MCF 10A (cell line): ENCODE measurements around the gene KAZN. TPM values are rescaled to one million over a fixed set of nuclear protein-coding genes. Genes with fewer than 3 reads are reported as not detected.

ENCODE experiments used
- BruUV-seq: library from RNA; stranded (reverse); fragments of 400-500 nt; replicated peaks from 2 replicates; lab custom pipeline; 2021; lab: Mats Ljungman, UMichigan
- CTCF ChIA-PET: fragments of 300-600 bp; sonication (Branson Sonifier 250); formaldehyde crosslinking; extraction: SDS; loops from one replicate; lab custom pipeline; 2021; ENCODE audit warnings: antibody characterized with exemption, inconsistent platforms; lab: Yijun Ruan, JAX
- POLR2A ChIA-PET: fragments of 300-600, 350-650 bp; sonication (Branson Sonifier 250); formaldehyde crosslinking; extraction: SDS; loops from one replicate; lab custom pipeline; 2020; ENCODE audit warnings: antibody characterized with exemption, inconsistent platforms; lab: Yijun Ruan, JAX
- DNase-seq: peaks from one replicate; pipeline ENCODE4 v3.0.0-alpha.2; 2018; ENCODE audit not compliant: unreplicated experiment
- H3K27ac Mint-ChIP-seq: one replicate; pipeline ENCODE4 v1.8.0; 2022; ENCODE audit warnings: mild to moderate bottlenecking, low read depth, mixed read lengths; ENCODE audit not compliant: unreplicated experiment
- H3K27me3 Mint-ChIP-seq: one replicate; pipeline ENCODE4 v1.8.0; 2022; ENCODE audit warnings: mixed read lengths; ENCODE audit not compliant: insufficient read depth, unreplicated experiment
- H3K36me3 Mint-ChIP-seq: one replicate; pipeline ENCODE4 v1.8.0; 2022; ENCODE audit warnings: mild to moderate bottlenecking, moderate library complexity, mixed read lengths; ENCODE audit not compliant: insufficient read depth, unreplicated experiment
- H3K4me1 Mint-ChIP-seq: one replicate; pipeline ENCODE4 v1.8.0; 2022; ENCODE audit warnings: mixed read lengths; ENCODE audit not compliant: insufficient read depth, unreplicated experiment
- H3K4me3 Mint-ChIP-seq: one replicate; pipeline ENCODE4 v1.8.0; 2022; ENCODE audit warnings: mild to moderate bottlenecking, moderate library complexity, mixed read lengths; ENCODE audit not compliant: unreplicated experiment
- H3K9me3 Mint-ChIP-seq: one replicate; pipeline ENCODE4 v1.8.0; 2022; ENCODE audit warnings: mixed read lengths; ENCODE audit not compliant: unreplicated experiment
- intact Hi-C: fragments of 100-400 bp; cut with micrococcal nuclease; formaldehyde crosslinking; loops from 2 replicates; pipeline ENCODE4 v1.14.1; 2022
- total RNA-seq: library from RNA; stranded (reverse); gene quantifications from 2 replicates; pipeline ENCODE4 v1.2.3, GENCODE V29; 2022
- TF ChIP-seq, protein P1 (sequence below): fragments of 200-600 bp; IDR thresholded peaks from one replicate; pipeline ENCODE4 v1.8.0; 2022; ENCODE audit warnings: antibody characterized with exemption, mild to moderate bottlenecking; ENCODE audit not compliant: unreplicated experiment

Gene KAZN
- total RNA-seq, 1 experiment from 2014 or later = 3.3 TPM

- H3K9me3 Mint-ChIP-seq = peaks cover 7% of the 10 kb centered on the region
- TF ChIP-seq, protein P1, sequence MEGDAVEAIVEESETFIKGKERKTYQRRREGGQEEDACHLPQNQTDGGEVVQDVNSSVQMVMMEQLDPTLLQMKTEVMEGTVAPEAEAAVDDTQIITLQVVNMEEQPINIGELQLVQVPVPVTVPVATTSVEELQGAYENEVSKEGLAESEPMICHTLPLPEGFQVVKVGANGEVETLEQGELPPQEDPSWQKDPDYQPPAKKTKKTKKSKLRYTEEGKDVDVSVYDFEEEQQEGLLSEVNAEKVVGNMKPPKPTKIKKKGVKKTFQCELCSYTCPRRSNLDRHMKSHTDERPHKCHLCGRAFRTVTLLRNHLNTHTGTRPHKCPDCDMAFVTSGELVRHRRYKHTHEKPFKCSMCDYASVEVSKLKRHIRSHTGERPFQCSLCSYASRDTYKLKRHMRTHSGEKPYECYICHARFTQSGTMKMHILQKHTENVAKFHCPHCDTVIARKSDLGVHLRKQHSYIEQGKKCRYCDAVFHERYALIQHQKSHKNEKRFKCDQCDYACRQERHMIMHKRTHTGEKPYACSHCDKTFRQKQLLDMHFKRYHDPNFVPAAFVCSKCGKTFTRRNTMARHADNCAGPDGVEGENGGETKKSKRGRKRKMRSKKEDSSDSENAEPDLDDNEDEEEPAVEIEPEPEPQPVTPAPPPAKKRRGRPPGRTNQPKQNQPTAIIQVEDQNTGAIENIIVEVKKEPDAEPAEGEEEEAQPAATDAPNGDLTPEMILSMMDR = no peak
- BruUV-seq = no TSS peak
- no peaks in the 10 kb centered on the region for H3K27me3 Mint-ChIP-seq
- ChIA-PET POLR2A (no interaction called here), CTCF (interaction anchor here (0.6 kb wide), 1 partner anchor 1219 kb away, joined by 3 read pairs; no protein-coding TSS in a partner anchor)
- no peaks in the 10 kb centered on the region for H3K4me1 Mint-ChIP-seq
- intact Hi-C loops = no loop called here
- H3K27ac Mint-ChIP-seq = no peak overlapping the region
- H3K36me3 Mint-ChIP-seq = peaks cover 6% of the 10 kb centered on the region
- no peak for DNase-seq
- no peak overlapping the region for H3K4me3 Mint-ChIP-seq
These were observed 413.2 kb downstream of the KAZN start for GRCh38 chr1:15011661-15012060.

- BruUV-seq = no TSS peak
- ChIA-PET POLR2A (interaction anchor here (1.2 kb wide), 1 partner anchor 21 kb away, joined by 4 read pairs; no protein-coding TSS in a partner anchor), CTCF (interaction anchor here (1.3 kb wide), 1 partner anchor 15 kb away, joined by 7 read pairs; no protein-coding TSS in a partner anchor)
- no peak for DNase-seq
- intact Hi-C loops = no loop called here
- no peaks in the 10 kb centered on the region for H3K27me3 Mint-ChIP-seq
- TF ChIP-seq, protein P1 = no peak
- no peak overlapping the region for H3K27ac Mint-ChIP-seq
- no peaks in the 10 kb centered on the region for H3K4me1 Mint-ChIP-seq
- peaks cover 7% of the 10 kb centered on the region for H3K9me3 Mint-ChIP-seq
- peaks cover 6% of the 10 kb centered on the region for H3K36me3 Mint-ChIP-seq
- no peak overlapping the region for H3K4me3 Mint-ChIP-seq
These were observed 414.3 kb downstream of the KAZN start for GRCh38 chr1:15012822-15013221.

GRCh38 chr1:15013767-15014166, 415.3 kb downstream of the KAZN start:
- CTCF ChIA-PET = interaction anchor here (0.7 to 1.8 kb wide), 3 partner anchors 14 to 1053 kb away, joined by 3 to 7 read pairs (median 6); no protein-coding TSS in a partner anchor
- POLR2A ChIA-PET = interaction anchor here (1.2 kb wide), 1 partner anchor 22 kb away, joined by 4 read pairs; no protein-coding TSS in a partner anchor
- intact Hi-C loops = no loop called here

DNA sequence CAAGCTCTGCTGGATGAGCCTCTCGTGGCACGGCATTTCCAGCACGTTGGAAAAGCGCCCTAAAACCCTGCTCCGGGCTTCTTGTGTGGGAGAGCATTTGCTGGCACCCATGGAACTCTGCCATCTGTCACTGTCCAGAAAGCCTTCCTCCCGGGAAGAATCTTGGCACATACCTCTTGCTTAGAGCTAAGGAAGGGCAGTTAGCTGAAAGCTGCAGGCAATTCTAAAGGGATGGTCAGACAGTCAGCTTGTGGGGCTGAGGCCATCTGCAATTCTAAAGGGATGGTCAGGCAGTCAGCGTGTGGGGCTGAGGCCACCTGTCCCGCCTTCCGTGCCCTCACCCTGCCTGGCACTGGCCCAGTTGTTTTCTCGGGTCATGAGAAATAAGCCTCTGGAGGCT, 416.0 kb downstream of the KAZN start:
- Mint-ChIP-seq H3K36me3 (peaks cover 6% of the 10 kb centered on the region), H3K4me1 (no peaks in the 10 kb centered on the region), H3K27ac (no peak overlapping the region), H3K27me3 (no peaks in the 10 kb centered on the region), H3K4me3 (no peak overlapping the region), H3K9me3 (peaks cover 7% of the 10 kb centered on the region)
- intact Hi-C loops = no loop called here
- peak; percentile 13 for DNase-seq
- ChIA-PET CTCF (interaction anchor here (0.6 to 1.8 kb wide), 2 partner anchors 13 to 30 kb away, joined by 3 to 6 read pairs; no protein-coding TSS in a partner anchor), POLR2A (no interaction called here)
- BruUV-seq = no TSS peak
- TF ChIP-seq, protein P1 = no peak

More at GRCh38 chr1:15013767-15014166, 415.3 kb downstream of the KAZN start:
- DNase-seq = no peak
- TF ChIP-seq, protein P1 = no peak
- BruUV-seq = no TSS peak
- no peaks in the 10 kb centered on the region for H3K4me1 Mint-ChIP-seq
- no peaks in the 10 kb centered on the region for H3K27me3 Mint-ChIP-seq
- H3K9me3 Mint-ChIP-seq = peaks cover 7% of the 10 kb centered on the region
- H3K36me3 Mint-ChIP-seq = peaks cover 6% of the 10 kb centered on the region
- H3K4me3 Mint-ChIP-seq = no peak overlapping the region
- no peak overlapping the region for H3K27ac Mint-ChIP-seq
